Right ventricle myocardium inferior (tissue), 1 donor: Measurements from ENCODE around the gene EYA2. TPM values are rescaled to one million over a fixed set of nuclear protein-coding genes. Genes with fewer than 3 reads are reported as not detected.
A peak's percentile ranks its signal among the peaks of the same experiment; 100 is the strongest.

Experiments used
- ATAC-seq: fragments of 200-7000 bp; cut with Tn5 transposase; one replicate; pipeline ENCODE4 v1.9.1; 2020; ENCODE audit warnings: mild to moderate bottlenecking, moderate library complexity
- DNase-seq: peaks from one replicate; pipeline ENCODE4 v3.0.0; 2021; ENCODE audit errors: missing footprints
- intact Hi-C: fragments of 100-400 bp; cut with DNase I; formaldehyde crosslinking; loops from one replicate; pipeline ENCODE4 v1.11.0; 2022
- total RNA-seq: library from RNA; stranded (reverse); fragmentation: NEBNext Ultra II Directional; extraction: Animal tissue kit (Norgen Biotek cat#: 25700); gene quantifications from one replicate; pipeline ENCODE4 v1.2.1, GENCODE V29; 2021
- donor health status: DM: no; HTN: yes; CAD: no; lungs with severe emphysema.

Gene EYA2
- total RNA-seq, 1 donor from 2014 or later, result 1.5 TPM

GRCh38 chr20:46893877-46894578, 615 bp upstream of the EYA2 start:
- intact Hi-C loops, result no loop called here
- no peak for DNase-seq
- no peak for ATAC-seq

DNA sequence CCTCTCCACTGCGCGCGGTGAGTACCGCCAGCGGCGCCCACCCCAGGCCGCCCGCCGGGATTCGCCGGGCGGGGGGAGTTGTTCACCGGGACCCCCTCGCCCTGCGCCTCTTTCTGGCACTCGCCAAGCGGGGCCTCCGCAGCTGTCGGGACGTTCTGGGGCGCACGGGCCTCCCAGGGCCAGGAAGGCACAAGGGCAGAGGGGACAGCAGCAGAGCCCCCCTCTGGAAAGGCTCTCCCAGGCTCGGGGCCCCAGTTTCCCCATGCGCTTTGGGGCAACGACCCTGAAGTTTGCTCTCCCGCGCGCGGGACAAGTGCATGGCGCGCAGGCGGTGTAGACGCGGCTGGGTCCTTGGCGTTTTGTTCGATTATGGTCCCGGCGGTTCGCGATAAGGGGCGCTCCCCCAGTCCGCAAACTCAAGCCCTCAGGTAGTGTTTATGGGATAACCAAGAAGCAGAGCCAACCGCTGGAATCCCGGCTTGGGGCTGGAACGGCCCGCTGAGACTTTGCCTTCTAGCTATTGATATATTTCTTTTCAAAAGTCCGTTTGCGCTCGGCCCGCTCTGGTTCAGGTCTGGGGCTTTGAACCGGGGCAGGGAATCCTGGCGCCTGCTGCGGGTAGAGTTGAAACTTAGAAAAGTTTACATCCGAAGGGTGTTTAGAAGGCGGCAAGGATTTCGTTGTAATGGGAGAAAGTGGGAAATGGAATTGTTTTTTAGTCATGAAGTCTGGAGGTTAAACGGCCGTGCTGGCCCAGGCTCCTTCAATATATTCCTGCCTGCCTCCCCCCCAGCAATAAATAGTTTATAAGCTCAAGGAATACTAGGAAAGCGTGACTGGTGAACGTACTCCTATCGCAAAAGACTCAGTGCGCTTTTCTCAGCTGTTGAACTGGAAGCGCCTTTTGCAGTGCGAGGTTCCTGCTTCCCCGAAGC, 595 bp downstream of the EYA2 start:
- DNase-seq (peak; percentile 52), ATAC-seq (no peak)
- intact Hi-C loops, result no loop called here

GRCh38 chr20:46895906-46896242, 1.2 kb downstream of the EYA2 start:
- intact Hi-C loops, result no loop called here
- no peak for ATAC-seq
- no peak for DNase-seq

- intact Hi-C loops, result no loop called here
- ATAC-seq, result no peak
Observed at GRCh38 chr20:46897328-46897880, 2.8 kb downstream of the EYA2 start.

DNA sequence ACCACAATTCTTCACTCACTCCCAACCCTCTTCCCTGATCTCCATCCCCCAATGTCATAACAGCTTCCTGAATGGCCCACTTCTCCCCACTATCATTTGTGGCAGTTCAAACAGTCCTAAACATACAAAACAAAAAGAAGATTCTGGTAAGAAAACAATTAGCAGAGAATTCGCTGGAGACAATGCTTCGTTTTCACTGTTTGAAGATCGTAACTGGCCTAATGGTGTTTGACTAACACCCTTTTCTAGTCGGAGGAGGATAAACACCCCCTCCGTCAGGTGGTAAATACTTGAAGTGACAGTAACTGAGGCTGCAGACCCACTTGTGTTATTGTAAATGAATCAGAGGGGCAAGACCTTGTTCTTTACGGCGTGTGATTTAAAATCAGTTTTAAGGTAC, 3.8 kb downstream of the EYA2 start:
- ATAC-seq, result no peak
- no peak for DNase-seq
- intact Hi-C loops, result no loop called here

More at GRCh38 chr20:46897328-46897880, 2.8 kb downstream of the EYA2 start:
- DNase-seq, result no peak

DNA sequence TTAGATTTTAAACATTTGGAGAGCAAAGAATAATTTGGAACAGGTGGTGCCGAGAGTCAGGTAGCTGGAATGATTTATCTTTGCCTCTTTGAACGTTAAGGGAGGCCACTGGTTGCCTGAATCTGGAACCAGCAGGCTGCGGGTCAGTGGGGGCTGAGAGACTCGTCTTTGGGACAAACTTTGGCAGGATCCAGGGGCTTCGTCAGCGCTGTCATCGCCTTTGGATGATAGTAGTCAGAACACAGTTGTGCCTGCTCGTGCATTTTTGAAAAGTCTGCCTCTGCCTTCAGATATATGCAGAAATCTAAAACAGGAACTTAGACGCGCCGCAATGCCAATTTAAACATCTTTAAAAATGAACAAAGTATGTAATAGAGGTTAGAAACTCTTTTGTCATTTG, 5.0 kb downstream of the EYA2 start:
- ATAC-seq, result peak; percentile 76
- intact Hi-C loops, result no loop called here
- DNase-seq, result peak; percentile 75

GRCh38 chr20:46900086-46900485, 5.4 kb downstream of the EYA2 start:
- ATAC-seq (no peak), DNase-seq (no peak)
- intact Hi-C loops, result no loop called here

DNA sequence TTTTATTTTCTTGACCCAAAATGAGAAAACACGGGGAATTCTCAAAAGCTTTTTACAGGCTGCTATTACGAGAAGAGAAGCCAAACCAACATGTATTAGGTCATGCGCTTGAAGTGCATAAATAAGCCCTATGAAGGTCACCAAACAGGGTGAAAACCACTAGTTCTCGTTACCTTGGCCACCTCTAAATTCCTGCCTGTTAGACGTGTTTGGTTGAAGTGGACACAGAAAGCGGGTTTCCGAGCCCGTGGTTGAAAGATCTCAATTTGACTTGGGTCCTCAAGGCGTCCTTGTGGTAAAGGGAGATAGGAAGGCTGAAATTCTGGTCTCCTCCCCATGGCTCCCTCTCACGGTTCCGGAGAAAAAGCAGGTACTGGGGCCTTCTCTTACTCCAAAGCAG, 6.2 kb downstream of the EYA2 start:
- intact Hi-C loops, result no loop called here
- DNase-seq (no peak), ATAC-seq (no peak)

GRCh38 chr20:46901638-46902037, 7.0 kb downstream of the EYA2 start:
- ATAC-seq (no peak), DNase-seq (no peak)
- intact Hi-C loops, result no loop called here

DNA sequence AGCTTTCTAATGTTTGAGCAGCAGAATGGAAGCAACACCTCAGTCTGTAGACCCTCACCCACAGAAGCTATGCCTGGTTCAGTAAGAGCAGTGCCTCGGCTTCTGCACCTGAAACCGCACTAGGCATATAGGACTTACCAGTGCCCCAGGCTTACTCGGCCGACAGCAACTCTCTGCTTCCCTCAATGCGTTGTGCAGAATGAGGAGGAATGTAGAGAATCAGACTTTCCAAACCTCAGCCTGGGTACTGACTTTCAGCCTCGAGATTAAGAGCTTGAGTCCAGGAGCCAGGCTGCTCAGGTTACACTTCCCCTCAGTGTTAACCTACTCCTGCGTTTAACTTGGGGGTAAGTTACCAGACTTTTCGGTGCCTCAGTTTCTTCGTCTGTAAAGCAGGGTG, 8.6 kb downstream of the EYA2 start:
- DNase-seq, result no peak
- ATAC-seq, result no peak
- intact Hi-C loops, result no loop called here

- DNase-seq, result no peak
- intact Hi-C loops, result no loop called here
- ATAC-seq, result no peak
Observed at GRCh38 chr20:46903937-46904336, 9.3 kb downstream of the EYA2 start.

- ATAC-seq (no peak), DNase-seq (no peak)
- intact Hi-C loops, result no loop called here
Observed at GRCh38 chr20:46905364-46906125, 10.9 kb downstream of the EYA2 start.

- DNase-seq, result no peak
- no peak for ATAC-seq
- intact Hi-C loops, result no loop called here
Observed at GRCh38 chr20:46913329-46914044, 18.8 kb downstream of the EYA2 start.

DNA sequence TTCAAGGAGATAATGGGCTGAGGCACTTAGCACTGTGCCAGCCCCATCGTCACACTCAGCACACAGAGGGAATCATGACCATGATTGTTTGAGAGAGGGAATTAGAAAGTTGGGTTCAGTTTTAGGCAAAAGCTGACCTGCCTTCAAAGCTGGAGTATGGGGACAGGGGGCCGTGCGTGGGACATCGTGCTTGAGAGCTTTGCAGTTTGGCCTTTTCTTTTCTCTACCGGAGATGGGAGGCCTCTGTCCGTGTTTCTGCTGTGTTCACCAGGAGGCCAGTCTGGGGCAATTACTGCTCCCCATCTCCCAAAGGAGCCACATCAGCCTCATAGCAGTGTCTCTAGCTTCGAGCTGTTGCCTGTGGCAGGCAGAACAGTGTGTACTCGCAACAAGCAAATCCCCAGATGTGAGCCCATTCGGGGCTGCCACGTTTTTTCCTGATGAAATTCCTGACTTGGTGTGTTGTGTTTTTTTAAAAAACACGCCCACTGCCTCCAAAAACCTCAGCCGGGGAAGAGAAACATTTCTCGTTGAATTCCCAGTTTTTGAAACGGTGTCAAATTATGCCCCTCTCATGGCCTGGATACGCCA, 20.2 kb downstream of the EYA2 start:
- intact Hi-C loops, result no loop called here
- peak; percentile 71 for ATAC-seq
- no peak for DNase-seq

DNA sequence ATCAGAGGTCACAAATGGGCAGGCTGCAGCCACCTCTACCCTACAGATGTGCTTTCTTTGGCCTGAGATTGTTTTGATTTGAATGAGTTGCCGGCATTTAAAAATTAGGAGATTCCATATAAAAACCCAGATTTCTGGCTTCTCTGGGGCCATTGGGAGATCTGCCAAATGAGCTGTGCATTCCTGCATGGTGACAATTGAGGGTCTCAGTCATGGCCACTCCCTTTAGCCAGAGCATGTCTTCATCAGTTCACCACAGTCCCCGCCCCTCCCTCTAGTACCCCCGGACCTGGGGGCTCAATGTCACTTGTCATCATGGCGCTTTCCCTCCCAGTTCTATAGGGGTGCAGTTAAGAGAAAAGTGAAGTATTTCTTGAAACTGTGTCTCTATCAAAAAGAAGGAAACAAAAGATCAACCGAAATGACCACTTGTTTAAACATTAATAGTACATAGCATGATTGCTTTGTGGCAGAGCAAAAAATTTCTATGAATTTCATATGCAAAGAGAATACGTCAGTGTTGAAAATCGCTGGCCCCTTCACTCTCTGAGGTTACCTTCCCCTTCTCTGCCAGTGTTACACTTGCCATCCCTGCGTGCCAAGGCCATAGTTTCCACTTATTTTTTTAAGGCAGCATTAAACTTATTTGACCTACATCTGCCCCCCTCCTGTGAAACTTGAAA, 21.1 kb downstream of the EYA2 start:
- ATAC-seq (no peak), DNase-seq (no peak)
- intact Hi-C loops, result no loop called here

DNA sequence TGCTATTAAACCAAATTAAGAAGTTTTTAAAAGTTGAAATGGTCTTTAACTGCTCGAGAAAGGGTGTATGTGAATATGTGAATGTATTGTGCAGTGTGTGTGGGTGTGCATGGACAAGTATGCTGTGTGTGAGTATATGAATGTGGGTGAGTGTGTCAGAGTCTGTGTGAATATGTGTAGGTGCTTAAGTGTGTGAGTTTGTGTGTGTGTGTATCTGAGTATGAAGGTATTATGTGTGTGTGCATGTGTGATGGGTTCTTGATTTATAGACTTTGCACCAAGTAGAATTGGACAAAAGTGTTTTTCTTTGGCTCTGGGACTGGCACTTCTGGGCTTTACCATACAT, 21.6 kb downstream of the EYA2 start:
- ATAC-seq (no peak), DNase-seq (no peak)
- intact Hi-C loops, result no loop called here

GRCh38 chr20:46917155-46917554, 22.5 kb downstream of the EYA2 start:
- ATAC-seq (no peak), DNase-seq (no peak)
- intact Hi-C loops, result no loop called here

DNA sequence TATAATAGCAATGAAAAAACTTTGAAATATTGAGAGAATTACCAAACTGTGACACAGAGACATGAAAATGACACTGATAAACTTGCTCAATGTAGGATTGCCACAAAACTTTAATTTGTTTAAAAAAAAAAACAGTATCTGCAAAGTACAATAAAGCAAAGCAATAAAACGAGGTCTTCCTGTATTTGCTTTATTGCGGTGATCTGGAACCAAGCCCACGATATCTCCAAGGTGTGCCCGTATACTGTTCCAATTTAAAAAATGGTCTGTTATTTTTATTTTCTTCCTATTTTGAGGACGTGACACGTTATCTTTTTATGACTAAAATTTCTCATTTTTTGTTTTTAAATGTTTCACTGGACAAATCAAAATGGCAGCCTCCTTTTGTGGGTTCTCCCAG, 25.5 kb downstream of the EYA2 start:
- ATAC-seq, result no peak
- intact Hi-C loops, result no loop called here

More for the DNA sequence above, 25.5 kb downstream of the EYA2 start:
- no peak for DNase-seq
